K562 (cell line): ENCODE data around the gene CNNM3.

ENCODE experiments used
- BCL6 ChIP-seq: fragments of 250-450 bp; sonication (Bioruptor Pico); IDR thresholded peaks from 2 replicates; pipeline ENCODE4 v1.4.0; 2020
- EWSR1 ChIP-seq: fragments of 450-650 bp; IDR thresholded peaks from 2 replicates; pipeline ENCODE4 v1.6.1; 2018; ENCODE audit warnings: borderline replicate concordance, mild to moderate bottlenecking, low read depth, moderate library complexity; ENCODE audit not compliant: partially characterized antibody
- NR2C2 ChIP-seq, 2 experiments: fragments of 200-800 bp in 1 of 2; sonication (Bioruptor generic) in 1 of 2; sonication (generic) in 1 of 2; formaldehyde crosslinking in 1 of 2; IDR thresholded peaks; 2 replicates each; pipeline versions ENCODE4 v1.6.1 to v1.8.0; 2016 to 2022; ENCODE audit warnings: mild to moderate bottlenecking in 1 of 2, missing compliant biosample characterization in 1 of 2, missing genetic modification characterization in 1 of 2, missing genetic modification reagents in 1 of 2
- PHF21A ChIP-seq: fragments of 450-650 bp; IDR thresholded peaks from 2 replicates; pipeline ENCODE4 v1.6.1; 2017; ENCODE audit warnings: low read depth, borderline replicate concordance
- RNF2 ChIP-seq: sonication (generic); IDR thresholded peaks from 2 replicates; pipeline ENCODE4 v1.6.1; 2016
- SIN3A ChIP-seq, 2 experiments: fragments of 150-350 bp in 1 of 2; IDR thresholded peaks; 2 replicates each; pipeline ENCODE4 v1.6.1; 2011 to 2016; ENCODE audit warnings: borderline replicate concordance in 2 of 2, low read depth in 2 of 2, low read length in 2 of 2, mild to moderate bottlenecking in 2 of 2, moderate library complexity in 2 of 2; ENCODE audit not compliant: control insufficient read depth in 1 of 2
- ZNF512 ChIP-seq: IDR thresholded peaks from 2 replicates; pipeline ENCODE4 v1.6.1; 2016; ENCODE audit warnings: missing genetic modification characterization, missing compliant biosample characterization
- ZNF644 ChIP-seq: fragments of 200-800 bp; sonication (Bioruptor generic); IDR thresholded peaks from 2 replicates; pipeline ENCODE4 v1.6.1; 2016; ENCODE audit warnings: low read depth, missing genetic modification characterization, missing compliant biosample characterization
- TF ChIP-seq, protein P1 (sequence below): fragments of 250-450 bp; sonication (Bioruptor Pico); IDR thresholded peaks from 2 replicates; pipeline ENCODE4 v1.5.0; 2020; ENCODE audit warnings: mild to moderate bottlenecking
- TF ChIP-seq, protein P2 (sequence below): sonication (generic); formaldehyde crosslinking; IDR thresholded peaks from 2 replicates; pipeline ENCODE4 v1.8.0; 2023; ENCODE audit warnings: mild to moderate bottlenecking, missing genetic modification reagents

DNA sequence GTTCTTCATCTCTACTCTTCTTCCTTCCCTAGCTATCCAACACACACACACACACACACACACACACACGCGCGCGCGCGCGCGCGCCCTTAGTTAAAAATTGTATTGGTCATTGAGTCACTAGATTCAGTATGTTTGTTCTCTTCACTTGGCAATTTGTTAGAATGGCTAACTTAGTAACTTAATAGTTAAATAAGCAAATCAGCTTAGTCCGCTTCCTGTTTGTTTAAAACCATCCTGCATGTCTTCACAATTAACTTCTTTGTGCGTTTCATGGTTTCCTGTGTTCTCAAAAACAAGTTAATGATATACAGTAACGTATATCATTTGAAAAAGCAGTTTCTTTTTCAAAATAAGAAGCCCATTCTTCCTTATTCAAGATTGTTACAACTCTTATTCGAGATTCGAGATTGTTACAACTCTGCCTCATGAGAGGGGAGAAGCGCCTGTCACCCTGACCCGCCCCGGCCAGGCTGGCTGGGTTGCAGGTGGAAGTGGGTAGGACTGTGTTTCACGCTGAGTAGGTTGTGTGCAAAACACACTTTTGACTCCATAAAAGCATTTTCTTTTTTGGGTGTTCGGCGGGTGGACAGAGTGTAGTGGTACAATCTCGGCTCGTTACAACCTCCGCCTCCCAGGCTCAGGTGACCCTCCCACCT is 9.5 kb upstream of the CNNM3 start:
- TF ChIP-seq SIN3A (IDR thresholded peaks at IDR 0.05; ENCODE audit: borderline replicate concordance in 2 of 2, control insufficient read depth in 1 of 2, low read depth in 2 of 2, low read length in 2 of 2) (no peak), EWSR1 (no peak), ZNF512 (tag) (no peak), ZNF644 (tag) (no peak), BCL6 (CRISPR knock-in tag) (no peak), RNF2 (no peak), NR2C2 (CRISPR knock-in tag; IDR thresholded peaks at IDR 0.05) (no peak), NR2C2 (tag; IDR thresholded peaks at IDR 0.05) (no peak), PHF21A (no peak)
- TF ChIP-seq, protein P1, sequence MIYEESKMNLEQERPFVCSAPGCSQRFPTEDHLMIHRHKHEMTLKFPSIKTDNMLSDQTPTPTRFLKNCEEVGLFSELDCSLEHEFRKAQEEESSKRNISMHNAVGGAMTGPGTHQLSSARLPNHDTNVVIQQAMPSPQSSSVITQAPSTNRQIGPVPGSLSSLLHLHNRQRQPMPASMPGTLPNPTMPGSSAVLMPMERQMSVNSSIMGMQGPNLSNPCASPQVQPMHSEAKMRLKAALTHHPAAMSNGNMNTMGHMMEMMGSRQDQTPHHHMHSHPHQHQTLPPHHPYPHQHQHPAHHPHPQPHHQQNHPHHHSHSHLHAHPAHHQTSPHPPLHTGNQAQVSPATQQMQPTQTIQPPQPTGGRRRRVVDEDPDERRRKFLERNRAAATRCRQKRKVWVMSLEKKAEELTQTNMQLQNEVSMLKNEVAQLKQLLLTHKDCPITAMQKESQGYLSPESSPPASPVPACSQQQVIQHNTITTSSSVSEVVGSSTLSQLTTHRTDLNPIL (CRISPR knock-in tag): no peak
- TF ChIP-seq, protein P2, sequence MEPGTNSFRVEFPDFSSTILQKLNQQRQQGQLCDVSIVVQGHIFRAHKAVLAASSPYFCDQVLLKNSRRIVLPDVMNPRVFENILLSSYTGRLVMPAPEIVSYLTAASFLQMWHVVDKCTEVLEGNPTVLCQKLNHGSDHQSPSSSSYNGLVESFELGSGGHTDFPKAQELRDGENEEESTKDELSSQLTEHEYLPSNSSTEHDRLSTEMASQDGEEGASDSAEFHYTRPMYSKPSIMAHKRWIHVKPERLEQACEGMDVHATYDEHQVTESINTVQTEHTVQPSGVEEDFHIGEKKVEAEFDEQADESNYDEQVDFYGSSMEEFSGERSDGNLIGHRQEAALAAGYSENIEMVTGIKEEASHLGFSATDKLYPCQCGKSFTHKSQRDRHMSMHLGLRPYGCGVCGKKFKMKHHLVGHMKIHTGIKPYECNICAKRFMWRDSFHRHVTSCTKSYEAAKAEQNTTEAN (CRISPR knock-in tag): no peak
